ENCODE measurements around the gene ADSS1.

- TF ChIP-seq CTCF (IDR thresholded peaks at IDR 0.05): no peak
- TF ChIP-seq POLR2A (IDR thresholded peaks at IDR 0.05): no peak
These were observed 6.9 kb upstream of the ADSS1 start for GRCh38 chr14:104717137-104717536.

Measured in vagina (tissue), 2 donors.